ENCODE data around the gene MCU. TPM values are rescaled to one million over a fixed set of nuclear protein-coding genes. Genes with fewer than 3 reads are reported as not detected.
"Not testable (repeated sequence)": the region's sequence is repeated elsewhere in the genome, so short reads cannot be mapped to it uniquely, and the experiment has no call there.

The MCU gene
- total RNA-seq, 1 donor from 2014 or later = 108 TPM

- DNase-seq = peak; percentile 62
These were observed 4.9 kb upstream of the MCU start for GRCh38 chr10:72687035-72687434.

- DNase-seq = peak; percentile 56
These were observed 3.7 kb upstream of the MCU start for GRCh38 chr10:72688208-72688651.

DNA sequence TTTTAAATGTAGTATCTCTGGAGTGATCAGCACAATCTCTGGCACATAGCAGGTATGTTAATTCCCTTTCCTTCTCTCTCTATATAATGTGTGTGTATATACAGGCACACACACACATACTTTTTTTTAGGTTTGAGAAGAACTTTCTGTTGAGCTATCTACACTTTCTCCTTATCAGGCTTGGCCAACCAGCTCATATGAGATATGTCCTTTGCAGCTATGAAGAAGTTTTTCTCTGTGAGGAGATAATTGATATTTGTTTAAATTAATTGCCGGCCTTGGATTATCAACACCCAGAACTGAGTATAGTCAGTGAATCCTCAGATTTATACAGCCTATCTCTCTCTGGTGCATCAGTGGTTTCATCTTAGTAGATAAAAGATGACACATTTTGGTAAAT lies 2.3 kb upstream of the MCU start:
- DNase-seq = no peak

DNA sequence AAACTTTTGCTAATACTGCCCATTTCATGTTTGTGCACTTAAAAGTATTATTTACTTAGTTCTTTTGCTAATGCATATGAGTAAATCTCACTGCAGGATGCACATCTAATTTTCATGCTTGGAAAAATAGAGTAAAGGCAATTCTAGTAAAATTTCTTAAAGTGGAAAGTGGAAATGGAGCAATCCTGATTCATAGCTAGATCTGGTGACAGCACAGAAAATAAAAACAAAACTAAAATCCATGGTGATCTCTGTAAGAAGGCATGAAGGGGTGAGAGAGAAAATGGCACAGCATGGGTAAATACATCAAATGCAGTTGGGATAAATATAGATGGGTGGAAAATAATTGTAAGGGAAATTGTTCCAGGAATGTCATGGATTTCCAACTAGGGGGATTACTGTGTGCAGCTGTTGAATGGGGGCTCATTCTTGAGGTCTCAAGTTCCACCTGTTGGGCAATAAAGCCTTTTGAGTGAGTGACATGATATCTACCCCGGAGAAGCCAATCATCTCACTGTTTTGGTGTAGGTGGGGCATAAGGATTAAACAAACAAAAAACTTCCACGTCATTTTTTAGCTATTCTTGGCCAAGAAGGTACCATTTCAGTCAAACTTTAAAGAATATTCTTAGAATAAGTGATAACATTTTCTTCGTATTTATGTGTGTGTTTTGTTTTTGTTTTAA lies 1.7 kb upstream of the MCU start:
- peak; percentile 94 for DNase-seq

DNA sequence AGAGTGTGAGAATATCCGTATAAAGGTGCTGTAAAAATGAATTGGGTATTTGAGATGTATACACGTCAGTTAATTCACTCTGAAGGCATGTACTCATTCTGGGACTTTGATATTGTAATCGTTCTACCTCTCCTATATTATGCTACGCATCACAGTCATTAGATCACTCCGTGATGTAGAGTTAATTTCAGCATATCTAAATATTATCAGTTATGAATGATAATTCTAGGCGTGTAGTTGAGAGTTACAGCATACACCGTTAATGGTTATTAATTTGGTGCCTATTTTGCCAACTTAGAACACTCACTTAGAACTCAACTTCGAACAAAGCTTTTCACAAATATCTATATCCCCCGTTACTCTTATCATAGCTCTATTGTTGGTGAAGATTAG lies 477 bp upstream of the MCU start:
- DNase-seq = no peak

GRCh38 chr10:72692744-72692993 lies 726 bp downstream of the MCU start:
- DNase-seq = no peak

DNA sequence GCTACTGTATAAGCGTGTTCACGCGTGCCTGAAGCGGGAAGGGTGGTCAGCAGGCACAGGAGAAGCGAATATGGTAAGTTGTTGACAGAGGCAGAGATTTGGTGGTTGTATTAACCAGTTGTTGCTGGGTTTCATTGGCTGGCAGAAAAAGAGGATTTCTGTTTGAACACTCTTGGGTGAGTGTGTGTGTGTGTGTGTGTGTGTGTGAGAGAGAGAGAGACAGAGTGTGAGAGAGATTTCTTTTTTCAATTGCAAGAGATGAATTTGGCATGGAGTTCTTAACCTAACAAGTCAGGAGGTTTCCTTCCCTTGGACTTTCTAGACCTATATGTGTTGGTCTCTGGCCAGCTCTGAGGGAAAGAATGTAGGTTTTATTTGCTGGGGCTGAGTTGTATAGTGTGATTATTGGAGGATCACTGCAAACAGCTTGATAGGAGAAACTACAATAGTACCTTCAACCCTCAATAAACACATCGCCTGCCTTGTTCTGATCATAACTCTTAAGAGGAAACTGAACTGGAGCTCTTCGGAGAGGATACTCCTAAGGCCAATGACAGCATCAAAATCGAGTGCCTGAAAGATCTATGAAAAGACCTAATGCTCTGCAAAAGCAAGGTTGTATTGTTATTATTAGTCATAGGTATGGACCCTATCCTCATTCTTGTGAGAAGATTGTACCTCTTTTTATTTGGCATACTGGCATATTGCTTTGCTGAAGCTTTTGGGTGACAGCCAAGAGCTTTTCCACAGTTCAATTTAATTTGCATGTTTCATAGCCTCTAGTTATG lies 1.2 kb downstream of the MCU start:
- DNase-seq = peak; percentile 51

- DNase-seq = peak; percentile 73
These were observed 2.8 kb downstream of the MCU start for GRCh38 chr10:72694476-72695369.

DNA sequence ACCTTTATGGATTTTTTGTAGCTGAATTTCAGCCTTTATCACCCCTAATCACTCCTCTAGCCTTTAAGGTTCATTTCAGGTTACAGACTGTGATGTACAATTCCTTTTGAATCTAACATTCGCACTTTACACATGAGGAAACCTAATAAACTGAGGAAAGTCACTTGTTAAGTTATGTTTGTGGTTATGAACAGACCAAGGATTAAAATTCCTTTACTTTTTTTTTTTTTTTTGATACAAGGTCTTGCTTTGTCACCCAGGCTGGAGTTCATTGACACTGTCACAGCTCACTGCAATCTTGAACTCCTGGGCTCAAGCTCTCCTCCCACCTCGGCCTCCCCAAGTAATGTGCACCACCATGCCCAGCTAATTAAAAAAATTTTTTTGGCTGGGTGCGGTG lies 3.6 kb downstream of the MCU start:
- DNase-seq = no peak

DNA sequence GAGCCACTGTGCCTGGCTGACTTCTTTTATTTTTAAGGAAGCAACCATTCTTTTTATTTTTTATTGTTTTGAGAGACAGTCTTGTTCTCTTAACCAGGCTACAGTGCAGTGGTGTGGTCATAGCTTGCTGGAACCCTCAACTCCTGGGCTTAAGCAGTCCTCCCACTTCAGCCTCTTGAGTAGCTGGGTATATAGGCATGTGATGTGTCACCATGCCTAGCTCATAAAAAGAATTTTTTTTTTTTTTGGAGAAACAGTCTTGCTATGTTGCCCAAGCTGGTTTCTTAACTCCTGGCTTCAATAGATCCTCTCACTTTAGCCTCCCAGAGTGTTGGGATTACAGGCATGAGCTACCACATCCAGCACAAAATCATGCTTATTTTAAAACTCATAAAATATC lies 5.8 kb downstream of the MCU start:
- DNase-seq = no peak

GRCh38 chr10:72702465-72702864 lies 10.5 kb downstream of the MCU start:
- not testable (repeated sequence) for DNase-seq

GRCh38 chr10:72702868-72703581 lies 11.1 kb downstream of the MCU start:
- DNase-seq = no peak

DNA sequence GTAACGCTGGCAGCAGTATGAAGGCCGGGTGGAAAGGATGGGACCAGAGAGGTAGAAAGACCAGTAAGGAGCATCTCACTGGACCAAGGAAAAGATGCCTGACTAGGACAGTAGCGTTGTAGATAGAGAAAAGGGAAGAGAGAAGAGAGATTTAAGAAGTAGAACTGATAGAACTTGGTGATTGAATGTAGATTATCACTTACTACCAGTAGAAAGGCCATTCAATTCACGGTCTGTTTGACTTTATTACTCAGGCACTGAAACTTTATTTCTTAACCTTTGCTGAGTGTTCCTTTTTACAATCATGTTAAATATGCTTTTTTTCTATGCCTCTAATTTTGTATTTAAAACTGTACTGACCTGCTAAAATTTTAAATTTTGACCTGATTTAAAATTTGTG lies 12.2 kb downstream of the MCU start:
- no peak for DNase-seq

GRCh38 chr10:72709041-72709440 lies 17.1 kb downstream of the MCU start:
- DNase-seq = peak; percentile 59

DNA sequence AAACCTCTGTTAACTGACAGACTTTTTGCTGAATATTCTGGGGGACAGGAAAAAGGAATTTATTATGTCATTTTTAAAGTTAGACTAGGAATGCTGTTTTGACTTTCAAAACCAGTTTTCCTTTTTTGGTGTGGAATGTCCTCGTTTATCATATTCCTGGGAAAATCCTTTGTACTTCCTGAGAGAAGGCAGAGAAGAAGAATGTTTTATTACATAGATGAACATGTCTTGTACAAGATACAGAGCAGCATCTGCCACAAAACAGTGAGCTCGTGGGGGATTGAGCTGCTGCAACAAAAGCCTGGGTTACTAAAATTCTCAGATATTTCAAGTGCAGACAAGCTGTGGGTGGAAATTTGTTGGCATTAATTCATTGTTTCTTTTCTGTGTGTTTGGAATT lies 20.2 kb downstream of the MCU start:
- no peak for DNase-seq

DNA sequence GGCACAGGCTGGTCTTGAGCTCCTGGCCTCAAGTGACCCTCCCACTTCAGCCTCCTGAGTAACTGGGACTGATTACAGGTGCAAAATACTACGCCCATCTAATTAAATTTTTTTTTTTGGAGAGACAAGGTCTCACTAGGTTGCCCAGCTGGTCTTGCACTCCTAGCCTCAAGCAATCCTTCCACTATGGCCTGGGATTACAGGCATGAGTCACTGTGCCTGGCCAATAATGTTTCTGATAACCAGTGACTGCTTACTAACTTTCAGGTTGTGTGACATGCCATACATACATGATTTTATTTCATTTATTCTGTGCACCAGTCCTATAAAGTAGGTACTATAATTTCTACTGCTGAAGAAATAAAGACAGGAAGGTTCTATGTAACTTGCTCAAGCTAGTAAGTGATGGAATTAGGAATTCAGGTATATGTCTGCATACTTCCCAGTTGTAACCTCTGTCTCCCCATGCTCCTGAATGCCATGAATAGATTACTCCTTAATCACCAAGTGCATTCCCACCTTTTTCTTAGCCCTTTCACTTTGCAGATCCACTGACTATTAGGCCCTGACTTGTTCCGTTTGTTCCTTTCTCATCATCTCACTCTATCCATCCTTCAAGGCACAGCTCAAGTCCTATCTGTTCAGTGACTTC lies 28.1 kb downstream of the MCU start:
- no peak for DNase-seq

- no peak for DNase-seq
These were observed 29.1 kb downstream of the MCU start for GRCh38 chr10:72720814-72721660.

GRCh38 chr10:72727130-72727529 lies 35.2 kb downstream of the MCU start:
- peak; percentile 53 for DNase-seq

GRCh38 chr10:72728462-72728861 lies 36.5 kb downstream of the MCU start:
- no peak for DNase-seq

GRCh38 chr10:72729528-72729927 lies 37.6 kb downstream of the MCU start:
- no peak for DNase-seq

DNA sequence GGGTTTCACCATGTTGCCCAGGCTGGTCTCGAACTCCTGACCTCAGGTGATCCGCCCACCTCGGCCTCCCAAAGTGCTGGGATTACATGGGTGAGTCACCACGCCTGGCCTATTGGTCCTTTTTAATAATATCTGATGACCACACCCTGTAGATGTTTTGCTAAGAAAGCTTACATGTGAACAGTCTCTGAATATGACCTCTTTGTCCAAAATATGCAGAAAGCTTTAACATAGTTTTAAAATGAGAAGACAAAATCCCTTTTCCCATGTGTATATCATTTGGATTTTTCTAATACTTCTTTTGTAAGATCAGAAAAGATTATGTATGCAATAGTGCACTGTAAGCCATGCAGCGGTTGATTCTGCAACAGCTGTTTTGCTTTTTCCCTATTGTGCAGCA lies 38.5 kb downstream of the MCU start:
- DNase-seq = no peak

Data from tongue (tissue), 2 donors.